WTC11 (cell line): ENCODE measurements around the gene SETD2. TPM values are rescaled to one million over a fixed set of nuclear protein-coding genes. Genes with fewer than 3 reads are reported as not detected.

Source experiments
- ATAC-seq: fragments of 200-7000 bp; cut with Tn5 transposase; 2 replicates; pipeline ENCODE4 v1.10.0; 2021; ENCODE audit warnings: mild to moderate bottlenecking, moderate library complexity
- CTCF ChIA-PET: fragments of 300-600 bp; sonication (Branson Sonifier 250); formaldehyde crosslinking; loops from one replicate; lab custom pipeline; 2021; ENCODE audit warnings: antibody characterized with exemption; lab: Charles Lee
- POLR2A ChIA-PET: fragments of 350-600 bp; sonication (Branson Sonifier 250); formaldehyde crosslinking; loops from one replicate; lab custom pipeline; 2021; ENCODE audit warnings: antibody characterized with exemption; lab: Charles Lee
- DNase-seq: peaks from one replicate; pipeline ENCODE4 v3.0.0; 2021; ENCODE audit warnings: low spot score
- H3K27ac Mint-ChIP-seq: 2 replicates; pipeline ENCODE4 v1.8.0; 2021; ENCODE audit warnings: mixed read lengths
- H3K27me3 Mint-ChIP-seq: 2 replicates; pipeline ENCODE4 v1.8.0; 2021; ENCODE audit warnings: low read depth, mild to moderate bottlenecking, moderate library complexity, mixed read lengths
- H3K36me3 Mint-ChIP-seq: 2 replicates; pipeline ENCODE4 v1.8.0; 2021; ENCODE audit warnings: mixed read lengths
- H3K4me1 Mint-ChIP-seq: 2 replicates; pipeline ENCODE4 v1.8.0; 2022; ENCODE audit warnings: mixed read lengths
- H3K4me3 Mint-ChIP-seq: 2 replicates; pipeline ENCODE4 v1.8.0; 2021; ENCODE audit warnings: mild to moderate bottlenecking, moderate library complexity, mixed read lengths
- H3K9me3 Mint-ChIP-seq: 2 replicates; pipeline ENCODE4 v1.8.0; 2021; ENCODE audit warnings: mixed read lengths
- AFF4 ChIP-seq: sonication (generic); formaldehyde crosslinking; IDR thresholded peaks from 2 replicates; pipeline ENCODE4 v1.8.1; 2023; ENCODE audit warnings: mild to moderate bottlenecking, missing genetic modification reagents, borderline replicate concordance
- CREM ChIP-seq: sonication (generic); formaldehyde crosslinking; IDR thresholded peaks from 2 replicates; pipeline ENCODE4 v1.8.1; 2022; ENCODE audit warnings: mild to moderate bottlenecking, missing genetic modification reagents, moderate library complexity
- E2F1 ChIP-seq: sonication (generic); formaldehyde crosslinking; IDR thresholded peaks from 2 replicates; pipeline ENCODE4 v1.8.0; 2022; ENCODE audit warnings: mild to moderate bottlenecking, missing genetic modification reagents
- FOXP4 ChIP-seq: sonication (generic); formaldehyde crosslinking; IDR thresholded peaks from 2 replicates; pipeline ENCODE4 v1.8.0; 2022; ENCODE audit warnings: mild to moderate bottlenecking, missing genetic modification reagents
- GRHL2 ChIP-seq: fragments of 250-450 bp; sonication (Bioruptor Pico); IDR thresholded peaks from 2 replicates; pipeline ENCODE4 v1.8.0; 2022; ENCODE audit warnings: mild to moderate bottlenecking, moderate library complexity; ENCODE audit not compliant: insufficient replicate concordance, severe bottlenecking
- IRF2 ChIP-seq: sonication (generic); formaldehyde crosslinking; IDR thresholded peaks from 2 replicates; pipeline ENCODE4 v1.8.0; 2022; ENCODE audit warnings: low read depth, missing genetic modification reagents, borderline replicate concordance
- JAZF1 ChIP-seq: fragments of 250-450 bp; sonication (Bioruptor Pico); IDR thresholded peaks from 2 replicates; pipeline ENCODE4 v1.9.0; 2021; ENCODE audit warnings: moderate library complexity, mild to moderate bottlenecking, inconsistent platforms
- JUN ChIP-seq: sonication (generic); formaldehyde crosslinking; IDR thresholded peaks from 2 replicates; pipeline ENCODE4 v1.8.0; 2023; ENCODE audit warnings: mild to moderate bottlenecking, missing genetic modification reagents
- KAT7 ChIP-seq: sonication (generic); formaldehyde crosslinking; IDR thresholded peaks from 2 replicates; pipeline ENCODE4 v1.8.1; 2023; ENCODE audit warnings: missing genetic modification reagents, mild to moderate bottlenecking, borderline replicate concordance
- MXD4 ChIP-seq: fragments of 250-450 bp; sonication (Bioruptor Pico); IDR thresholded peaks from 2 replicates; pipeline ENCODE4 v1.8.0; 2021; ENCODE audit warnings: mild to moderate bottlenecking, moderate library complexity, borderline replicate concordance
- NFE2L1 ChIP-seq: sonication (generic); formaldehyde crosslinking; IDR thresholded peaks from 2 replicates; pipeline ENCODE4 v1.8.1; 2023; ENCODE audit warnings: missing genetic modification reagents
- NR2C2 ChIP-seq: sonication (generic); formaldehyde crosslinking; IDR thresholded peaks from 2 replicates; pipeline ENCODE4 v1.8.0; 2022; ENCODE audit warnings: mild to moderate bottlenecking, missing genetic modification reagents
- NR3C1 ChIP-seq: sonication (generic); formaldehyde crosslinking; conservative IDR thresholded peaks from 2 replicates; pipeline ENCODE4 v1.8.1; 2023; ENCODE audit warnings: low read depth, mild to moderate bottlenecking, missing genetic modification reagents
- PRDM15 ChIP-seq: sonication (generic); formaldehyde crosslinking; IDR thresholded peaks from 2 replicates; pipeline ENCODE4 v1.8.0; 2022; ENCODE audit warnings: missing genetic modification reagents
- SMAD3 ChIP-seq: sonication (generic); formaldehyde crosslinking; IDR thresholded peaks from 2 replicates; pipeline ENCODE4 v1.8.0; 2022; ENCODE audit warnings: missing genetic modification reagents, mild to moderate bottlenecking, borderline replicate concordance
- SOX15 ChIP-seq: fragments of 250-450 bp; sonication (Bioruptor Pico); IDR thresholded peaks from 2 replicates; pipeline ENCODE4 v1.9.0; 2021; ENCODE audit warnings: mild to moderate bottlenecking
- USF2 ChIP-seq: sonication (generic); formaldehyde crosslinking; IDR thresholded peaks from 2 replicates; pipeline ENCODE4 v1.8.1; 2023; ENCODE audit warnings: mild to moderate bottlenecking, missing genetic modification reagents, moderate library complexity
- ZNF425 ChIP-seq: fragments of 250-450 bp; sonication (Bioruptor Pico); conservative IDR thresholded peaks from 2 replicates; pipeline ENCODE4 v1.9.0; 2021; ENCODE audit warnings: mild to moderate bottlenecking
- ZNF671 ChIP-seq: fragments of 250-450 bp; sonication (Bioruptor Pico); IDR thresholded peaks from 2 replicates; pipeline ENCODE4 v1.8.0; 2021; ENCODE audit warnings: mild to moderate bottlenecking
- total RNA-seq: library from RNA; stranded (reverse); gene quantifications from 3 replicates; pipeline ENCODE4 v1.2.3, GENCODE V29; 2021

Gene SETD2
- total RNA-seq, 1 experiment from 2014 or later: 39.8 TPM

- H3K4me3 Mint-ChIP-seq: no peak overlapping the region
- DNase-seq (no peak), ATAC-seq (no peak)
- H3K36me3 Mint-ChIP-seq: peaks cover 24% of the 10 kb centered on the region; the same call in 1 of the 2 replicates
- POLR2A ChIA-PET: no interaction called here
- CTCF ChIA-PET: interaction anchor here (0.8 kb wide), 1 partner anchor 81 kb away, joined by 3 read pairs; no protein-coding TSS in a partner anchor
- no peak for TF ChIP-seq IRF2 (CRISPR knock-in tag)
- TF ChIP-seq ZNF425: no peak
- TF ChIP-seq FOXP4: no peak
- no peak for TF ChIP-seq SOX15 (CRISPR knock-in tag)
- no peak for TF ChIP-seq CREM (CRISPR knock-in tag)
- TF ChIP-seq ZNF671: no peak
- TF ChIP-seq PRDM15 (CRISPR knock-in tag): no peak
- no peak for TF ChIP-seq GRHL2 (CRISPR knock-in tag)
- TF ChIP-seq E2F1: no peak
- no peak for TF ChIP-seq NR2C2
- no peak for TF ChIP-seq JAZF1 (CRISPR knock-in tag)
- TF ChIP-seq AFF4 (CRISPR knock-in tag): no peak
- TF ChIP-seq SMAD3 (CRISPR knock-in tag): no peak
- no peak for TF ChIP-seq USF2
- no peak for TF ChIP-seq MXD4 (CRISPR knock-in tag)
- TF ChIP-seq JUN (CRISPR knock-in tag): no peak
- no peak for TF ChIP-seq NR3C1 (CRISPR knock-in tag)
- no peak for TF ChIP-seq KAT7 (CRISPR knock-in tag)
- TF ChIP-seq NFE2L1 (CRISPR knock-in tag): no peak
- H3K27me3 Mint-ChIP-seq: no peaks in the 10 kb centered on the region
- no peaks in the 10 kb centered on the region for H3K9me3 Mint-ChIP-seq
- no peak overlapping the region for H3K27ac Mint-ChIP-seq
- peaks cover 8% of the 10 kb centered on the region for H3K4me1 Mint-ChIP-seq
Measured at GRCh38 chr3:47005212-47006144, 158.4 kb downstream of the SETD2 start.
